Activated T-cell treated with anti-CD3 and anti-CD28 coated beads, Interleukin-2, amount 50 U/mL, for 4 hours (primary cell): Measurements from ENCODE around the gene SDK2. TPM values are rescaled to one million over a fixed set of nuclear protein-coding genes. Genes with fewer than 3 reads are reported as not detected.
A peak's percentile ranks its signal among the peaks of the same experiment; 100 is the strongest.

Experiments
- ATAC-seq, 2 donors: fragments of 200-7000 bp; cut with Tn5 transposase; one replicate each; pipeline ENCODE4 v1.10.0; 2021
- DNase-seq: peaks from one replicate; pipeline ENCODE4 v3.0.0-alpha.2; 2020
- H3K27me3 Mint-ChIP-seq: one replicate; pipeline ENCODE4 v1.8.0; 2021; ENCODE audit warnings: low read depth, mixed read lengths
- H3K36me3 Mint-ChIP-seq: one replicate; pipeline ENCODE4 v1.8.0; 2022; ENCODE audit warnings: mixed read lengths; ENCODE audit not compliant: insufficient read depth
- H3K4me1 Mint-ChIP-seq: one replicate; pipeline ENCODE4 v1.8.0; 2021; ENCODE audit warnings: low read depth, mixed read lengths
- H3K4me3 Mint-ChIP-seq: one replicate; pipeline ENCODE4 v1.8.0; 2021; ENCODE audit warnings: mild to moderate bottlenecking, moderate library complexity, mixed read lengths
- H3K9me3 Mint-ChIP-seq: one replicate; pipeline ENCODE4 v1.8.0; 2021; ENCODE audit warnings: mixed read lengths
- total RNA-seq, 3 donors: library from RNA; stranded (reverse); gene quantifications; one replicate each; pipeline ENCODE4 v1.2.1, GENCODE V29; 2021

The SDK2 gene
- total RNA-seq, 3 donors from 2014 or later, result 0.08 to 0.20 (median 0.08) TPM

GRCh38 chr17:73433501-73433900 is 210.7 kb downstream of the SDK2 start:
- DNase-seq (no peak), ATAC-seq (no peak)
- Mint-ChIP-seq H3K9me3 (no peaks in the 10 kb centered on the region), H3K36me3 (no peaks in the 10 kb centered on the region), H3K27me3 (no peaks in the 10 kb centered on the region), H3K4me3 (no peak overlapping the region), H3K4me1 (peaks cover 4% of the 10 kb centered on the region)

- no peak for DNase-seq
- H3K4me3 Mint-ChIP-seq, result no peak overlapping the region
- H3K36me3 Mint-ChIP-seq, result no peaks in the 10 kb centered on the region
- peaks cover 2% of the 10 kb centered on the region for H3K27me3 Mint-ChIP-seq
- peaks cover 4% of the 10 kb centered on the region for H3K4me1 Mint-ChIP-seq
- no peak for ATAC-seq
- H3K9me3 Mint-ChIP-seq, result no peaks in the 10 kb centered on the region
Measured at GRCh38 chr17:73432624-73433190, 211.5 kb downstream of the SDK2 start.

- DNase-seq (no peak), ATAC-seq (peak in 1 of 2 donors; percentile 19)
- Mint-ChIP-seq H3K9me3 (no peaks in the 10 kb centered on the region), H3K4me1 (peaks cover 4% of the 10 kb centered on the region), H3K27me3 (peaks cover 2% of the 10 kb centered on the region), H3K4me3 (no peak overlapping the region), H3K36me3 (no peaks in the 10 kb centered on the region)
Measured at GRCh38 chr17:73431401-73432205, 212.6 kb downstream of the SDK2 start.

- H3K27me3 Mint-ChIP-seq, result peaks cover 2% of the 10 kb centered on the region
Measured at GRCh38 chr17:73430848-73431247, 213.4 kb downstream of the SDK2 start.

GRCh38 chr17:73430165-73430680 is 214.0 kb downstream of the SDK2 start:
- Mint-ChIP-seq H3K4me1 (peaks cover 4% of the 10 kb centered on the region), H3K36me3 (no peaks in the 10 kb centered on the region), H3K27me3 (peaks cover 2% of the 10 kb centered on the region), H3K9me3 (no peaks in the 10 kb centered on the region), H3K4me3 (no peak overlapping the region)
- no peak for DNase-seq
- ATAC-seq, result no peak

More at GRCh38 chr17:73430848-73431247, 213.4 kb downstream of the SDK2 start:
- peaks cover 4% of the 10 kb centered on the region for H3K4me1 Mint-ChIP-seq
- no peaks in the 10 kb centered on the region for H3K36me3 Mint-ChIP-seq
- no peak for DNase-seq
- no peak overlapping the region for H3K4me3 Mint-ChIP-seq
- no peak for ATAC-seq
- H3K9me3 Mint-ChIP-seq, result no peaks in the 10 kb centered on the region

GRCh38 chr17:73429440-73430164 is 214.6 kb downstream of the SDK2 start:
- DNase-seq (peak; percentile 89), ATAC-seq (peak; percentile 94 to 97)
- Mint-ChIP-seq H3K4me3 (no peak overlapping the region), H3K9me3 (no peaks in the 10 kb centered on the region), H3K27me3 (peaks cover 2% of the 10 kb centered on the region), H3K36me3 (no peaks in the 10 kb centered on the region), H3K4me1 (peaks cover 4% of the 10 kb centered on the region)

- Mint-ChIP-seq H3K27me3 (peaks cover 2% of the 10 kb centered on the region), H3K4me3 (no peak overlapping the region), H3K36me3 (no peaks in the 10 kb centered on the region), H3K9me3 (no peaks in the 10 kb centered on the region), H3K4me1 (peaks cover 4% of the 10 kb centered on the region)
- ATAC-seq (no peak), DNase-seq (no peak)
Measured at GRCh38 chr17:73427198-73427597, 217.0 kb downstream of the SDK2 start.

- no peaks in the 10 kb centered on the region for H3K36me3 Mint-ChIP-seq
- no peak overlapping the region for H3K4me3 Mint-ChIP-seq
- H3K4me1 Mint-ChIP-seq, result peaks cover 3% of the 10 kb centered on the region
- ATAC-seq, result no peak
- peaks cover 2% of the 10 kb centered on the region for H3K27me3 Mint-ChIP-seq
- H3K9me3 Mint-ChIP-seq, result no peaks in the 10 kb centered on the region
- DNase-seq, result no peak
Measured at GRCh38 chr17:73424571-73424970, 219.7 kb downstream of the SDK2 start.

GRCh38 chr17:73423806-73424205 is 220.4 kb downstream of the SDK2 start:
- Mint-ChIP-seq H3K4me3 (no peak overlapping the region), H3K27me3 (peaks cover 2% of the 10 kb centered on the region), H3K9me3 (no peaks in the 10 kb centered on the region), H3K36me3 (peaks cover 1% of the 10 kb centered on the region), H3K4me1 (no peaks in the 10 kb centered on the region)
- no peak for ATAC-seq
- DNase-seq, result no peak

- H3K27me3 Mint-ChIP-seq, result peaks cover 2% of the 10 kb centered on the region
- no peak for DNase-seq
- ATAC-seq, result no peak
- H3K4me3 Mint-ChIP-seq, result no peak overlapping the region
- H3K9me3 Mint-ChIP-seq, result no peaks in the 10 kb centered on the region
- H3K36me3 Mint-ChIP-seq, result peaks cover 1% of the 10 kb centered on the region
- no peaks in the 10 kb centered on the region for H3K4me1 Mint-ChIP-seq
Measured at GRCh38 chr17:73423159-73423715, 221.0 kb downstream of the SDK2 start.

- H3K4me3 Mint-ChIP-seq, result no peak overlapping the region
- H3K4me1 Mint-ChIP-seq, result no peaks in the 10 kb centered on the region
- peaks cover 1% of the 10 kb centered on the region for H3K36me3 Mint-ChIP-seq
- no peaks in the 10 kb centered on the region for H3K9me3 Mint-ChIP-seq
- DNase-seq, result no peak
- no peaks in the 10 kb centered on the region for H3K27me3 Mint-ChIP-seq
- no peak for ATAC-seq
Measured at GRCh38 chr17:73422121-73422520, 222.1 kb downstream of the SDK2 start.

GRCh38 chr17:73420897-73421296 is 223.3 kb downstream of the SDK2 start:
- Mint-ChIP-seq H3K27me3 (no peaks in the 10 kb centered on the region), H3K36me3 (peaks cover 1% of the 10 kb centered on the region), H3K9me3 (no peaks in the 10 kb centered on the region), H3K4me3 (no peak overlapping the region), H3K4me1 (no peaks in the 10 kb centered on the region)
- no peak for DNase-seq
- no peak for ATAC-seq

- H3K4me3 Mint-ChIP-seq, result no peak overlapping the region
- no peaks in the 10 kb centered on the region for H3K27me3 Mint-ChIP-seq
- ATAC-seq, result no peak
Measured at GRCh38 chr17:73419881-73420280, 224.4 kb downstream of the SDK2 start.

GRCh38 chr17:73419051-73419450 is 225.2 kb downstream of the SDK2 start:
- no peaks in the 10 kb centered on the region for H3K4me1 Mint-ChIP-seq
- DNase-seq, result no peak
- peaks cover 1% of the 10 kb centered on the region for H3K36me3 Mint-ChIP-seq
- ATAC-seq, result no peak
- no peak overlapping the region for H3K4me3 Mint-ChIP-seq
- no peaks in the 10 kb centered on the region for H3K27me3 Mint-ChIP-seq
- H3K9me3 Mint-ChIP-seq, result no peaks in the 10 kb centered on the region

More at GRCh38 chr17:73419881-73420280, 224.4 kb downstream of the SDK2 start:
- Mint-ChIP-seq H3K4me1 (no peaks in the 10 kb centered on the region), H3K36me3 (peaks cover 1% of the 10 kb centered on the region), H3K9me3 (no peaks in the 10 kb centered on the region)
- DNase-seq, result no peak
